H1 (cell line): Measurements from ENCODE around the gene ZPBP2. TPM values are rescaled to one million over a fixed set of nuclear protein-coding genes. Genes with fewer than 3 reads are reported as not detected.

Source experiments
- ATF2 ChIP-seq: IDR thresholded peaks from 2 replicates; pipeline ENCODE4 v1.6.1; 2012; ENCODE audit warnings: low read length, inconsistent platforms
- CHD7 ChIP-seq: fragments of 300-600 bp; sonication (generic); IDR thresholded peaks from 2 replicates; pipeline ENCODE4 v1.7.1; 2012; ENCODE audit warnings: low read length, moderate library complexity, mild to moderate bottlenecking, inconsistent platforms; ENCODE audit not compliant: insufficient replicate concordance
- EZH2 ChIP-seq: fragments of 200-600 bp; sonication (generic); IDR thresholded peaks from 2 replicates; pipeline ENCODE4 v1.7.1; 2012; ENCODE audit warnings: low read depth, mild to moderate bottlenecking, moderate library complexity, low read length, inconsistent platforms; ENCODE audit not compliant: severe bottlenecking
- HDAC6 ChIP-seq: IDR thresholded peaks from one replicate; pipeline ENCODE4 v1.7.1; 2012; ENCODE audit warnings: low read depth, mild to moderate bottlenecking, inconsistent platforms, low read length, moderate library complexity
- RFX5 ChIP-seq: IDR thresholded peaks from 2 replicates; pipeline ENCODE4 v1.6.1; 2011; ENCODE audit warnings: low read depth, low read length, improper control_type of control experiment, borderline replicate concordance
- ZNF274 ChIP-seq: IDR thresholded peaks from 2 replicates; pipeline ENCODE4 v1.7.0; 2012; ENCODE audit warnings: low read length, borderline replicate concordance; ENCODE audit errors: extremely low read depth
- polyA plus RNA-seq, 7 experiments: library from polyadenylated mRNA; depleted of rRNA in 3 of 7; stranded (reverse) in 5 of 7; unstranded in 2 of 7; fragments of >200 nt in 5 of 7; fragments of 200-250 nt in 2 of 7; gene quantifications; 1 replicate in 5 of 7; 2 replicates in 1 of 7; 4 replicates in 1 of 7; pipeline versions ENCODE4 v1.2.1 to v1.2.3, GENCODE V29; 2011 to 2013; ENCODE audit warnings: missing spikeins in 2 of 7, mixed read lengths in 2 of 7
- total RNA-seq: library from RNA; stranded (reverse); fragmentation: NEBNext Ultra II Directional; extraction: Animal tissue kit (Norgen Biotek cat#: 25700); gene quantifications from 2 replicates; pipeline ENCODE4 v1.2.1, GENCODE V29; 2021

Gene ZPBP2
- total and polyA plus RNA-seq, 2 of the 8 experiments (the other 6 are each of a cell fraction or from before 2014, with no cell fraction given) = not detected

GRCh38 chr17:39926135-39926587 lies 58.2 kb downstream of the ZPBP2 start (continued):
- TF ChIP-seq CHD7 (no peak), HDAC6 (no peak), ATF2 (no peak), EZH2 (no peak), RFX5 (no peak), ZNF274 (no peak)
